H9 (cell line): ENCODE data around the gene TADA3. TPM values are rescaled to one million over a fixed set of nuclear protein-coding genes. Genes with fewer than 3 reads are reported as not detected.

Experiments used
- DNase-seq: peaks from one replicate; pipeline ENCODE4 v3.0.0-alpha.2; 2017
- H2AFZ ChIP-seq: one replicate; pipeline ENCODE4 v1.6.1; 2013; ENCODE audit warnings: mild to moderate bottlenecking, low read length, control low read depth, moderate library complexity
- H2AK5ac ChIP-seq: 2 replicates; pipeline ENCODE4 v1.6.1; 2013; ENCODE audit warnings: low read length, control low read depth, mixed read lengths; ENCODE audit not compliant: insufficient read length
- H2BK120ac ChIP-seq: one replicate; pipeline ENCODE4 v1.6.1; 2013; ENCODE audit warnings: low read depth, mild to moderate bottlenecking, low read length, control low read depth, inconsistent platforms; ENCODE audit not compliant: poor library complexity, severe bottlenecking
- H2BK12ac ChIP-seq: 2 replicates; pipeline ENCODE4 v1.6.1; 2013; ENCODE audit warnings: low read length, control low read depth, mixed read lengths, low read depth; ENCODE audit not compliant: insufficient read length
- H2BK15ac ChIP-seq: 2 replicates; pipeline ENCODE4 v1.6.1; 2013; ENCODE audit warnings: low read depth, low read length, control low read depth
- H2BK20ac ChIP-seq: one replicate; pipeline ENCODE4 v1.6.1; 2013; ENCODE audit warnings: low read depth, mild to moderate bottlenecking, low read length, control low read depth, inconsistent platforms; ENCODE audit not compliant: poor library complexity, severe bottlenecking
- H2BK5ac ChIP-seq: 2 replicates; pipeline ENCODE4 v1.6.1; 2013; ENCODE audit warnings: low read length, control low read depth, mixed read lengths; ENCODE audit not compliant: insufficient read length
- H3K14ac ChIP-seq: 2 replicates; pipeline ENCODE4 v1.6.1; 2013; ENCODE audit warnings: low read length, control low read depth; ENCODE audit not compliant: insufficient read depth
- H3K18ac ChIP-seq: 2 replicates; pipeline ENCODE4 v1.6.1; 2013; ENCODE audit warnings: low read depth, mild to moderate bottlenecking, mixed read lengths, low read length, control low read depth; ENCODE audit not compliant: insufficient read length
- H3K23ac ChIP-seq: 2 replicates; pipeline ENCODE4 v1.6.1; 2013; ENCODE audit warnings: low read length, control low read depth, mixed read lengths, low read depth; ENCODE audit not compliant: insufficient read length
- H3K23me2 ChIP-seq: 2 replicates; pipeline ENCODE4 v1.6.1; 2013; ENCODE audit warnings: low read depth, mild to moderate bottlenecking, mixed read lengths, low read length, control low read depth; ENCODE audit not compliant: insufficient read length, poor library complexity, severe bottlenecking
- H3K27ac ChIP-seq: 2 replicates; pipeline ENCODE4 v1.5.1; 2013; ENCODE audit warnings: low read length, control low read depth, mixed read lengths, low read depth; ENCODE audit not compliant: insufficient read length
- H3K27me3 ChIP-seq: 2 replicates; pipeline ENCODE4 v1.6.1; 2013; ENCODE audit warnings: low read length, control low read depth, inconsistent platforms; ENCODE audit not compliant: insufficient read depth
- H3K4ac ChIP-seq: 2 replicates; pipeline ENCODE4 v1.6.1; 2013; ENCODE audit warnings: low read depth, mild to moderate bottlenecking, control low read depth, inconsistent platforms, low read length, moderate library complexity
- H3K4me1 ChIP-seq: 2 replicates; pipeline ENCODE4 v1.6.1; 2013; ENCODE audit warnings: low read length, control low read depth, inconsistent platforms; ENCODE audit not compliant: insufficient read depth
- H3K4me2 ChIP-seq: 2 replicates; pipeline ENCODE4 v1.6.1; 2013; ENCODE audit warnings: low read length, control low read depth, mixed read lengths; ENCODE audit not compliant: insufficient read length, insufficient read depth
- H3K56ac ChIP-seq: 2 replicates; pipeline ENCODE4 v1.6.1; 2013; ENCODE audit warnings: low read depth, mild to moderate bottlenecking, mixed read lengths, low read length, control low read depth; ENCODE audit not compliant: insufficient read length
- H3K79me1 ChIP-seq: 2 replicates; pipeline ENCODE4 v1.6.1; 2013; ENCODE audit warnings: low read depth, mild to moderate bottlenecking, moderate library complexity, low read length, control low read depth, inconsistent platforms; ENCODE audit not compliant: insufficient read depth, poor library complexity, severe bottlenecking
- H3K79me2 ChIP-seq: 2 replicates; pipeline ENCODE4 v1.6.1; 2013; ENCODE audit warnings: low read length, control low read depth, inconsistent platforms; ENCODE audit not compliant: insufficient read depth
- H3K9ac ChIP-seq: 2 replicates; pipeline ENCODE4 v1.6.1; 2013; ENCODE audit warnings: low read length, control low read depth, mixed read lengths; ENCODE audit not compliant: insufficient read length; ENCODE audit errors: extremely low read depth
- H3K9me3 ChIP-seq: one replicate; pipeline ENCODE4 v1.6.1; 2013; ENCODE audit warnings: low read depth, low read length, inconsistent platforms; ENCODE audit not compliant: control insufficient read depth
- H3T11ph ChIP-seq: one replicate; pipeline ENCODE4 v1.6.1; 2013; ENCODE audit warnings: mild to moderate bottlenecking, low read length, control low read depth, inconsistent platforms
- H4K20me1 ChIP-seq: one replicate; pipeline ENCODE4 v1.6.1; 2013; ENCODE audit not compliant: control insufficient read depth, insufficient read length, insufficient read depth
- H4K5ac ChIP-seq: 2 replicates; pipeline ENCODE4 v1.6.1; 2013; ENCODE audit warnings: low read depth, mild to moderate bottlenecking, mixed read lengths, low read length, control low read depth; ENCODE audit not compliant: insufficient read length
- H4K8ac ChIP-seq: replicated peaks from 2 replicates; pipeline ENCODE4 v1.6.1; 2013; ENCODE audit warnings: low read length, control low read depth, mixed read lengths, low read depth; ENCODE audit not compliant: insufficient read length
- H4K91ac ChIP-seq: 2 replicates; pipeline ENCODE4 v1.6.1; 2013; ENCODE audit warnings: low read depth, mild to moderate bottlenecking, moderate library complexity, mixed read lengths, low read length, control low read depth; ENCODE audit not compliant: insufficient read length
- H3K27ac Mint-ChIP-seq, 3 experiments: 2 replicates in 2 of 3; 3 replicates in 1 of 3; pipeline ENCODE4 v1.8.0; 2020 to 2021; ENCODE audit warnings: mixed read lengths in 3 of 3, mild to moderate bottlenecking in 1 of 3, moderate library complexity in 1 of 3
- H3K27me3 Mint-ChIP-seq: 2 replicates; pipeline ENCODE4 v1.8.0; 2021; ENCODE audit warnings: low read depth, mild to moderate bottlenecking, moderate library complexity, mixed read lengths
- H3K36me3 Mint-ChIP-seq, 3 experiments: 2 replicates in 2 of 3; 3 replicates in 1 of 3; pipeline ENCODE4 v1.8.0; 2020 to 2021; ENCODE audit warnings: low read depth in 3 of 3, mixed read lengths in 3 of 3; ENCODE audit not compliant: insufficient read depth in 1 of 3
- H3K4me1 Mint-ChIP-seq, 2 experiments: 2 replicates each; pipeline ENCODE4 v1.8.0; 2020; ENCODE audit warnings: mixed read lengths in 2 of 2
- H3K4me3 Mint-ChIP-seq, 2 experiments: 2 replicates in 1 of 2; 3 replicates in 1 of 2; pipeline ENCODE4 v1.8.0; 2020 to 2021; ENCODE audit warnings: mild to moderate bottlenecking in 2 of 2, mixed read lengths in 2 of 2, moderate library complexity in 1 of 2
- H3K9me3 Mint-ChIP-seq, 2 experiments: 2 replicates in 1 of 2; 3 replicates in 1 of 2; pipeline ENCODE4 v1.8.0; 2020; ENCODE audit warnings: mild to moderate bottlenecking in 2 of 2, mixed read lengths in 2 of 2, moderate library complexity in 1 of 2
- WGBS: extraction: QIAGEN DNeasy Blood & Tissue Kit; methylation state at CpG from one replicate; pipeline ENCODE4 v1.1.7; 2013; ENCODE audit warnings: missing lambda C conversion rate, low lambda C conversion rate, mixed read lengths; ENCODE audit not compliant: insufficient read length; ENCODE audit errors: extremely low coverage; 5-methylcytosine and 5-hydroxymethylcytosine counted together
- total RNA-seq: library from RNA; stranded (reverse); gene quantifications from 2 replicates; pipeline ENCODE4 v1.2.1, GENCODE V29; 2021
- TF ChIP-seq, protein P1 (sequence below): fragments of 200-600 bp; sonication (generic); conservative IDR thresholded peaks from 3 replicates; pipeline ENCODE4 v1.8.0; 2021; ENCODE audit warnings: antibody characterized with exemption, mild to moderate bottlenecking

The TADA3 gene
- total RNA-seq, 1 experiment from 2014 or later, result 49.8 TPM

DNA sequence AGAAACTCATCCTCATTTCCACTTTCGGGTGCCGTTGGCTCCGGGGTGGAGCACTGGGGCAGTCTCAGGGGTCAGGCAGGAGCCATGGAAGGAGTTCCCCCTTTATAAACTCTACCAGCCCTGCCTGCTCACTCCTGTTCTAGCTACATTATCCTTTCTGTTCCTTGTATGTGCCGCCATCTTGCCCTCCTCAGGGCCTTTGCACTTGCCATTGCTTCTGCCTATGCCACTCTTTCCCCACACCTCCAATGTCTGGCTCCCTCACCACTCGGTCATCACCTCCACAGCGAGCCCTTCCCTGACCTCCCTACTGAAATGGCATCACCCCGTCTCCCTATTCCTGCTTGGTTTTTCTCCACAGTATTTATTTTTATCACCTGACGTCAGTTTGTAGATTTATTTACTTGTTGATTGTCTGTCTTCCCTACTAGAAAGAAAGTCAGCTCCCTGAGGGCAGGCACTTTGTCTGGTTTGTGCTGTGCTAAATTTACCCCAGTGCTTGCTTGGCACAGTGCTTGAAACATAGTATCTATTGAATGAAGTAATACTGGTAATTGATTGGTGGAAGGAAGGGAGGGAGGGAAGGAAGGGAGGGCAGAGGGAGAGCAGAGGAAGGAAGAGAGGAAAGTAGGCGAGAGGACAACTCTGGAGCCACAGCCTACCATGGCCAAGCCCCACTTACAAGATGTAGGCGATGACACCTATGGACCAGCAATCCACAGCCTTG is 31.3 kb downstream of the TADA3 start:
- H4K20me1 ChIP-seq, result no peaks in the 10 kb centered on the region
- TF ChIP-seq, protein P1, sequence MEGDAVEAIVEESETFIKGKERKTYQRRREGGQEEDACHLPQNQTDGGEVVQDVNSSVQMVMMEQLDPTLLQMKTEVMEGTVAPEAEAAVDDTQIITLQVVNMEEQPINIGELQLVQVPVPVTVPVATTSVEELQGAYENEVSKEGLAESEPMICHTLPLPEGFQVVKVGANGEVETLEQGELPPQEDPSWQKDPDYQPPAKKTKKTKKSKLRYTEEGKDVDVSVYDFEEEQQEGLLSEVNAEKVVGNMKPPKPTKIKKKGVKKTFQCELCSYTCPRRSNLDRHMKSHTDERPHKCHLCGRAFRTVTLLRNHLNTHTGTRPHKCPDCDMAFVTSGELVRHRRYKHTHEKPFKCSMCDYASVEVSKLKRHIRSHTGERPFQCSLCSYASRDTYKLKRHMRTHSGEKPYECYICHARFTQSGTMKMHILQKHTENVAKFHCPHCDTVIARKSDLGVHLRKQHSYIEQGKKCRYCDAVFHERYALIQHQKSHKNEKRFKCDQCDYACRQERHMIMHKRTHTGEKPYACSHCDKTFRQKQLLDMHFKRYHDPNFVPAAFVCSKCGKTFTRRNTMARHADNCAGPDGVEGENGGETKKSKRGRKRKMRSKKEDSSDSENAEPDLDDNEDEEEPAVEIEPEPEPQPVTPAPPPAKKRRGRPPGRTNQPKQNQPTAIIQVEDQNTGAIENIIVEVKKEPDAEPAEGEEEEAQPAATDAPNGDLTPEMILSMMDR, result no peak
- no peak overlapping the region for H3K9ac ChIP-seq
- H2BK12ac ChIP-seq, result no peak overlapping the region
- H3K56ac ChIP-seq, result no peak overlapping the region
- H2BK5ac ChIP-seq, result no peak overlapping the region
- DNase-seq, result no peak
- H4K91ac ChIP-seq, result no peak overlapping the region
- no peaks in the 10 kb centered on the region for H3K79me2 ChIP-seq
- no peak overlapping the region for H4K5ac ChIP-seq
- no peak overlapping the region for H2BK20ac ChIP-seq
- no CpG with 5 or more reads among the region's 10 CpGs for WGBS
- H3K79me1 ChIP-seq, result no peaks in the 10 kb centered on the region
- H2BK15ac ChIP-seq, result no peak overlapping the region
- H3K23ac ChIP-seq, result no peak overlapping the region
- no peak overlapping the region for H2BK120ac ChIP-seq
- peaks cover 5% of the 10 kb centered on the region for H3K27me3 Mint-ChIP-seq
- no peak overlapping the region for H3T11ph ChIP-seq
- no peak overlapping the region for H3K18ac ChIP-seq
- H3K27ac Mint-ChIP-seq, result no peak overlapping the region
- no peak overlapping the region for H4K8ac ChIP-seq
- H3K23me2 ChIP-seq, result no peaks in the 10 kb centered on the region
- H3K27ac ChIP-seq, result no peak overlapping the region
- no peak overlapping the region for H3K4me3 Mint-ChIP-seq
- H3K14ac ChIP-seq, result no peak overlapping the region; the same call in 1 of the 2 replicates
- H2AFZ ChIP-seq, result no peak overlapping the region
- no peaks in the 10 kb centered on the region for H3K9me3 Mint-ChIP-seq
- H2AK5ac ChIP-seq, result no peak overlapping the region
- H3K4me1 ChIP-seq, result no peaks in the 10 kb centered on the region
- H3K36me3 Mint-ChIP-seq, result peaks cover 28 to 52% (median 44%) of the 10 kb centered on the region in 3 experiments
- no peaks in the 10 kb centered on the region for H3K27me3 ChIP-seq
- H3K4ac ChIP-seq, result no peak overlapping the region
- H3K4me2 ChIP-seq, result no peak overlapping the region
- H3K4me1 Mint-ChIP-seq, result peaks cover 2 to 3% of the 10 kb centered on the region in 2 experiments
- no peaks in the 10 kb centered on the region for H3K9me3 ChIP-seq
